Measurements from ENCODE around the gene SAMD11. TPM values are rescaled to one million over a fixed set of nuclear protein-coding genes. Genes with fewer than 3 reads are reported as not detected.
"Not testable (repeated sequence)": the region's sequence is repeated elsewhere in the genome, so short reads cannot be mapped to it uniquely, and the experiment has no call there.

The SAMD11 gene
- total RNA-seq, 1 donor from 2014 or later, result 33.9 TPM

- intact Hi-C loops (cut with DNase I), result no loop called here
- Histone ChIP-seq H3K36me3 (no peaks in the 10 kb centered on the region), H3K9me3 (no peaks in the 10 kb centered on the region), H3K27me3 (no peaks in the 10 kb centered on the region), H3K27ac (no peak overlapping the region), H3K4me1 (no peaks in the 10 kb centered on the region), H3K4me3 (no peak overlapping the region)
- no peak for DNase-seq (ENCODE audit: extremely low spot score in 2 of 2)
- TF ChIP-seq POLR2AphosphoS5 (IDR thresholded peaks at IDR 0.05; ENCODE audit: insufficient read depth in 1 of 2, low read depth in 1 of 2), result no peak
- TF ChIP-seq POLR2A (IDR thresholded peaks at IDR 0.05), result no peak
- TF ChIP-seq, protein P1, sequence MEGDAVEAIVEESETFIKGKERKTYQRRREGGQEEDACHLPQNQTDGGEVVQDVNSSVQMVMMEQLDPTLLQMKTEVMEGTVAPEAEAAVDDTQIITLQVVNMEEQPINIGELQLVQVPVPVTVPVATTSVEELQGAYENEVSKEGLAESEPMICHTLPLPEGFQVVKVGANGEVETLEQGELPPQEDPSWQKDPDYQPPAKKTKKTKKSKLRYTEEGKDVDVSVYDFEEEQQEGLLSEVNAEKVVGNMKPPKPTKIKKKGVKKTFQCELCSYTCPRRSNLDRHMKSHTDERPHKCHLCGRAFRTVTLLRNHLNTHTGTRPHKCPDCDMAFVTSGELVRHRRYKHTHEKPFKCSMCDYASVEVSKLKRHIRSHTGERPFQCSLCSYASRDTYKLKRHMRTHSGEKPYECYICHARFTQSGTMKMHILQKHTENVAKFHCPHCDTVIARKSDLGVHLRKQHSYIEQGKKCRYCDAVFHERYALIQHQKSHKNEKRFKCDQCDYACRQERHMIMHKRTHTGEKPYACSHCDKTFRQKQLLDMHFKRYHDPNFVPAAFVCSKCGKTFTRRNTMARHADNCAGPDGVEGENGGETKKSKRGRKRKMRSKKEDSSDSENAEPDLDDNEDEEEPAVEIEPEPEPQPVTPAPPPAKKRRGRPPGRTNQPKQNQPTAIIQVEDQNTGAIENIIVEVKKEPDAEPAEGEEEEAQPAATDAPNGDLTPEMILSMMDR (IDR thresholded peaks at IDR 0.05), result no peak
Measured at GRCh38 chr1:985126-985525, 61.4 kb downstream of the SAMD11 start.

DNA sequence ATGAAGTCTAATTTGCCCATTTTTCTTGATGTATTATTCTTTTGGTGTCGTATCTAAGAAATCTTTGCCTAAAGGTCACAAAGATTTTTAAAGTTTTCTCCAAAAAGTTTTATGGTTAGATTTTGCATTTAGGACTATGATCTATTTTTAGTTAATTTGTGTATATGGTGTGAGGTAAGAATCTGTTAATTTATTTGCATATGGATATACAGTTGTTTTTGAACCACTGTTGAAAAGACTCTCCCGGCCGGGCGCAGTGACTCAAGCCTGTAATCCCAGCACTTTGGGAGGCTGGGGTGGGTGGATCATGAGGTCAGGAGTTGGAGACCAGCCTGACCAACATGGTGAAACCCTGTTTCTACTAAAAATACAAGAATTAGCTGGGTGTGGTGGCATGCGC lies 64.3 kb downstream of the SAMD11 start:
- H3K27ac ChIP-seq; intact Hi-C loops (cut with DNase I); H3K4me3 ChIP-seq; H3K36me3 ChIP-seq; H3K27me3 ChIP-seq; DNase-seq (ENCODE audit: extremely low spot score in 2 of 2); H3K9me3 ChIP-seq; H3K4me1 ChIP-seq: not testable (repeated sequence)

DNA sequence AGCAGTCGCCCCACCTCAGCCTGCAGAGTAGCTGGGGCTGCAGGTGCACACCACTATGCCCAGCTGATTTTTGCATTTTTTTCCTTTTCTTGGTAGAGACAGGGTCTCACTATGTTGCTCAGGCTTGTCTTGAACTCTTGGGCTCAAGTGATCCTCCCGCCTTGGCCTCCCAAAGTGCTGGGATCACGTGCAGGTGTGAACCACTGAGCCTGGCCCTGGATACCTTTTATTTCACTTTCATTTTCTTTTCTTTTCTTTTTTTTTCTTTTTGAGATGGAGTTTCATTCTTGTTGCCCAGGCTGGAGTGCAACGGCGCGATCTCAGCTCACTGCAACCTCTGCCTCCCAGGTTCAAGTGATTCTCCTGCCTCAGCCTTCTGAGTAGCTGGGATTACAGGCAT lies 67.6 kb downstream of the SAMD11 start:
- DNase-seq (ENCODE audit: extremely low spot score in 2 of 2); H3K4me3 ChIP-seq; H3K9me3 ChIP-seq; intact Hi-C loops (cut with DNase I); H3K27me3 ChIP-seq; H3K27ac ChIP-seq; H3K4me1 ChIP-seq; H3K36me3 ChIP-seq: not testable (repeated sequence)

GRCh38 chr1:991895-992294 lies 68.2 kb downstream of the SAMD11 start:
- intact Hi-C loops (cut with DNase I), result no loop called here
- TF ChIP-seq POLR2A (IDR thresholded peaks at IDR 0.05), result no peak
- no peak for TF ChIP-seq POLR2AphosphoS5 (IDR thresholded peaks at IDR 0.05; ENCODE audit: insufficient read depth in 1 of 2, low read depth in 1 of 2)
- TF ChIP-seq, protein P1 (IDR thresholded peaks at IDR 0.05), result no peak
- no peaks in the 10 kb centered on the region for H3K27me3 ChIP-seq

DNA sequence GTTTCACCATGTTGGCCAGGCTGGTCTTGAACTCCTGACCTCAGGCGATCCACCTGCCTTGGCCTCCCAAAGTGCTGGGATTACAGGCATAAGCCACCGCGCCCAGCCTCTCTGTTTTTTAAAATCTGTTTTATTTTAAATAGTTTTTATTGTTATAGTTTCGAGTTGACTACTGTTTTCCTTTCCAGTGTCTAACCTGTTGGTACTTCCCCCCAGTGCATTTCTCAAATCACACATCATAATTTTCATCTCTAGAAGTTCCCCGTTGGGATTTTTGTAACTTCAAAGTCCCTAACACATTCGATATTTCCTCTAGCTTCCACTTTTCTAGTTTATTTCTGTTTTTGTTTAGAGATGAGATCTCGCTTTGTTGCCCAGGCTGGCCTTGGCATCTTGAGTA lies 68.6 kb downstream of the SAMD11 start:
- Histone ChIP-seq H3K27me3 (no peaks in the 10 kb centered on the region), H3K9me3 (peaks cover 8% of the 10 kb centered on the region), H3K4me3 (no peak overlapping the region), H3K27ac (no peak overlapping the region), H3K36me3 (no peaks in the 10 kb centered on the region), H3K4me1 (no peaks in the 10 kb centered on the region)
- TF ChIP-seq POLR2AphosphoS5 (IDR thresholded peaks at IDR 0.05; ENCODE audit: insufficient read depth in 1 of 2, low read depth in 1 of 2) (no peak), POLR2A (IDR thresholded peaks at IDR 0.05) (no peak)
- TF ChIP-seq, protein P1 (IDR thresholded peaks at IDR 0.05), result no peak
- intact Hi-C loops (cut with DNase I), result no loop called here
- DNase-seq (ENCODE audit: extremely low spot score in 2 of 2), result no peak

More at GRCh38 chr1:991895-992294, 68.2 kb downstream of the SAMD11 start:
- no peak for DNase-seq (ENCODE audit: extremely low spot score in 2 of 2)
- Histone ChIP-seq H3K36me3 (no peaks in the 10 kb centered on the region), H3K4me1 (no peaks in the 10 kb centered on the region), H3K27ac (no peak overlapping the region), H3K4me3 (no peak overlapping the region), H3K9me3 (peaks cover 8% of the 10 kb centered on the region)

GRCh38 chr1:993379-993995 lies 69.8 kb downstream of the SAMD11 start:
- no peak for DNase-seq (ENCODE audit: extremely low spot score in 2 of 2)
- TF ChIP-seq POLR2AphosphoS5 (IDR thresholded peaks at IDR 0.05; ENCODE audit: insufficient read depth in 1 of 2, low read depth in 1 of 2) (no peak), POLR2A (IDR thresholded peaks at IDR 0.05) (no peak)
- TF ChIP-seq, protein P1 (IDR thresholded peaks at IDR 0.05), result no peak
- Histone ChIP-seq H3K4me3 (no peak overlapping the region), H3K27ac (no peak overlapping the region), H3K27me3 (no peaks in the 10 kb centered on the region), H3K4me1 (peaks cover 10% of the 10 kb centered on the region), H3K9me3 (peaks cover 8% of the 10 kb centered on the region), H3K36me3 (no peaks in the 10 kb centered on the region)
- intact Hi-C loops (cut with DNase I), result no loop called here

Small RNA genes within 50 kb of the gene (small RNA-seq; reads per million reads assigned to genes)
- not detected for gene AL645608.4

Other genes starting within 250 kb of the SAMD11 start
- not detected for gene OR4F16, start 237.3 kb upstream of the SAMD11 start, total RNA-seq
- gene NOC2L, start 35.3 kb downstream of the SAMD11 start, total RNA-seq, result 42.5 TPM
- 19.6 TPM for gene KLHL17, start 36.7 kb downstream of the SAMD11 start, total RNA-seq
- gene PLEKHN1, start 42.6 kb downstream of the SAMD11 start, total RNA-seq, result 15.2 TPM
- gene PERM1, start 58.2 kb downstream of the SAMD11 start, total RNA-seq, result not detected
- 34.6 TPM for gene HES4, start 76.2 kb downstream of the SAMD11 start, total RNA-seq
- 29.0 TPM for gene ISG15, start 89.6 kb downstream of the SAMD11 start, total RNA-seq
- gene AGRN, start 96.2 kb downstream of the SAMD11 start, total RNA-seq, result 25.5 TPM
- gene RNF223, start 150.4 kb downstream of the SAMD11 start, total RNA-seq, result 4.9 TPM
- gene C1orf159, start 192.2 kb downstream of the SAMD11 start, total RNA-seq, result 11.8 TPM
- gene TTLL10, start 250.0 kb downstream of the SAMD11 start, total RNA-seq, result not detected